D721Med (cell line): ENCODE data around the gene FAM3B.

Experiments used
- DNase-seq: peaks from one replicate; pipeline ENCODE4 v3.0.0; 2011; ENCODE audit warnings: low spot score; ENCODE audit not compliant: insufficient read length
- FAIRE-seq: peaks from 2 replicates; lab custom pipeline; 2011; peaks lifted over from hg19 to GRCh38; lab: Jason Lieb, UNC
- TF ChIP-seq, protein P1 (sequence below): IDR thresholded peaks from 2 replicates; pipeline ENCODE4 v1.5.1; 2012; ENCODE audit warnings: mild to moderate bottlenecking, control low read depth; ENCODE audit not compliant: insufficient read depth; ENCODE audit errors: missing control alignments

The FAM3B gene

DNA sequence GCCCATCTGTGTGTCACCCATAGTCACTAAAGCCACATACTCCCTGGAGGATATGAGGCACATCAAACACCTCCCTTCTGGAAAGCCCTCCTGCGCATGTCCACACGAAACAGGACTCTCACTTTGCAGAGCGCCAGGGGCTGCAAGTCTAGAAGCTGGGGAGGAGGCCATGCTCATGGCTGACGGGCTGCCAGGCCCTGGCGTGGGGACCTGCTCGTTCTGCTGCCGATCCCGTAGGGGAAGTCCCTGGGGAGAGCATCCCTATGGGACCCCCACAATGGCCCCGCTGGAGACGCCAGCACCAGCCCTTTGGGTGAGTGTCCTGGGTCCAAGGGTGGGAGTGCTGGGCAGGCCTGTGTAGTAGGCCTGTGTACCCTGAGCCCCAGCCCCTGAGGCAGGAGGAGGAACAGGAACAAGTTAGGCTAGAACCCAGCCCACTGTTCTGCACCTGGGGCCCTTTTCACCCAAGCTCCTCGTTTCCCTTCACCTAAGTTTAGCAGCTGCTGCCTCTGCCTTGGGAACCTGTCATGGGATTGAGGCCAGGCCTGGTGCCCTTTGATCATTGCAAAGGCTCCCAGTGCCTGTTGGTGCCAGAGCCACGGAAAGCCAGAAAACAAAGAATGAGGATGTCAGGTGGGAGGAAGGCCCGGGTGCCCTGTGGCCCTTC is 9.9 kb downstream of the FAM3B start:
- no peak for FAIRE-seq
- no peak for DNase-seq
- TF ChIP-seq, protein P1, sequence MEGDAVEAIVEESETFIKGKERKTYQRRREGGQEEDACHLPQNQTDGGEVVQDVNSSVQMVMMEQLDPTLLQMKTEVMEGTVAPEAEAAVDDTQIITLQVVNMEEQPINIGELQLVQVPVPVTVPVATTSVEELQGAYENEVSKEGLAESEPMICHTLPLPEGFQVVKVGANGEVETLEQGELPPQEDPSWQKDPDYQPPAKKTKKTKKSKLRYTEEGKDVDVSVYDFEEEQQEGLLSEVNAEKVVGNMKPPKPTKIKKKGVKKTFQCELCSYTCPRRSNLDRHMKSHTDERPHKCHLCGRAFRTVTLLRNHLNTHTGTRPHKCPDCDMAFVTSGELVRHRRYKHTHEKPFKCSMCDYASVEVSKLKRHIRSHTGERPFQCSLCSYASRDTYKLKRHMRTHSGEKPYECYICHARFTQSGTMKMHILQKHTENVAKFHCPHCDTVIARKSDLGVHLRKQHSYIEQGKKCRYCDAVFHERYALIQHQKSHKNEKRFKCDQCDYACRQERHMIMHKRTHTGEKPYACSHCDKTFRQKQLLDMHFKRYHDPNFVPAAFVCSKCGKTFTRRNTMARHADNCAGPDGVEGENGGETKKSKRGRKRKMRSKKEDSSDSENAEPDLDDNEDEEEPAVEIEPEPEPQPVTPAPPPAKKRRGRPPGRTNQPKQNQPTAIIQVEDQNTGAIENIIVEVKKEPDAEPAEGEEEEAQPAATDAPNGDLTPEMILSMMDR: no peak

DNA sequence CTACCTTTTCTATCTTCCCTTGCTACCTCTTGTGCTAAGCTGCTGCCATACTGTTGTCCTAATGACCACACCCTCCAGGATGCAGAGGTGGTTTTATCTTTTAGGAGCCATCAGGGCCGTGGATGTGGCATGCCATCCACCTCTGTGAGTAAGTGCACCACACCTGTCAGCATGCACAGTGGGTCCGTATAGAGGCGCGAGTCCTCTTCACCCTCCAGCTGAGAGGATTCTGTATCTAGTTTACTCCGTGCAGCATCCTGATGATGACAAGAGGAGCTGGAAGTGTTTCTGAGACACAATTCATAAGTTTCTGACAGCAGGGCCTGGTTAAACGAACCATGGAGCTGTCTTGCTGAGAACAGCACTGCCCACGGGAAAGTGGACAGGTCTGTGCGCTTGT is 11.2 kb downstream of the FAM3B start:
- TF ChIP-seq, protein P1: no peak
- FAIRE-seq (no peak), DNase-seq (no peak)

DNA sequence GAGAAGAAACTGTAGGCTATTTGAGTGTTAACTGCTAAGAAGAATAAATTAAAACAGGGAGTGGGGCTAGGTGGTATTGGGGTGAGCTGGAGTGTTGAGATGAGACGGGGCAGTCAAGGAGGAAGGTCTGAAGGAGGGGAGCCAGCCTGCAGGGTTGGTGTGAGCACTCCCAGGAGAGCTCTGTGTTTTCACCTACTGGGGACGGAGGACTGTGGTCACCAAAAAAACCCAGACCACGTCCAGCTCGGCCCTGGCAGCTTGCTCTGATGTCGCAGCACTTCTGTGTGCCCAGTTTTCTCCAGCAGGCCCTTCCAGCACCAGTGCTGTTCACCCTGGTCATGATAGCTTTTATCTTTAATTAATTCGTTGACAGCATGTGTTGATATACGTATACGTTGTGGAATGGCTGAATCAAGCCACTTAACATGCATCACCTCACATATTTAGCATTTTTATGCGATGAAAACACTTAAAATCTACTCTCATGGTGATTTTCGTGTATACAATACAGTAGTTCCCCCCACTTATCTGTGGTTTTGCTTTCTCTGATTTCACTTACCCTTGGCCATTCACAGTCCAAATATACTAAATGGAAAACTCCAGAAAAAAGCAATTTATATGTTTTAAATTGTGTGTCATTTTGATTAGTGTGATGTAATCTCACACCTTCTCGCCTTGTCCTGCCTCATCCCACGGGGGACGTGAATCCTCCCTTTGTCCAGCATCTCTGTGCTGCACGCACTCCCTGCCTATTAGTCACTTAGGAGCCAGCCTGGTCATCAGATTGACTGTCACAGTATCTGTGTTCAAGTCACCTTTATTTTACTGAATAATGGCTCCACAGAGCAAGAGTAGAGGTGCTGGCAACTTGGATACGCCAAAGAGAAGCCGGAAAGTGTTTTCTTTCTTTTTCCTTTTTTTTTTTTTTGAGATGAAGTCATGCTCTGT is 12.3 kb downstream of the FAM3B start:
- FAIRE-seq: no peak
- DNase-seq: no peak
- TF ChIP-seq, protein P1: no peak

DNA sequence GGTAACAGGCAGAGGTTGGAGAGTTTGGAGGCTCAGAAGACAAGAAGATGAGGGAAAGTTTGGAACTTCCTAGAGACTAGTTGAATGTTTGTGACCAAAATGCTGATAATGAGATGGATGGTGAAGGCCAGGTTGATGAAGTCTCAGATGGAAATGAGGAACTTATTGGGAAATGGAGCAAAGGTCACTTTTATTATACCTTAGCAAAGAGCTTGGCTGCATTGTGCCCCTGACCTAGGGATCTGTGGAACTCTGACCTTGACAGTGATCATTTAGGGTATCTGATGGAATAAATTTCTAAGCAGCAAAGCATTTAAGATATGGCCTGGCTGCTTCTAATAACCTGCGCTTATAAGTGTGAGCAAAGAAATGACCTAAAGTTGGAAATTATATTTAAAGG is 17.2 kb downstream of the FAM3B start:
- DNase-seq: no peak

DNA sequence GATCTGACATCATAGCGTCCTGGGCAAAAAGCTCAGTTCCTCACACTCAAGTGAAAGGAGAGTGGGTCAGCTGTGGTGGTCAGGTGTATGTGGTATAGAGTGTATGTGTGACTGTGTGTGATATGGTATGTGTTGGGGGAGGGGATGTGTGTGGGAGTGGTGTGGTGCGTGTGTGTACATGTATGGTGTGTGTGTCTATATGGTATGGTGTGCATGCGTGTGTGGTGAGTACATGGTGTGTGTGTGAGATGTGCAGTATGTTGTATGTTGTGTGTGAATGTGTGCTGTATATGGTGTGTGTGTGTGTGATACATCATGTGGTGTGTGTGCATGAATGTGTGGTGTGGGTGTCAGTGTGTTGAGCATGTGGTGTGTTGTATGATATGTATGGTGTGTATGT is 20.9 kb downstream of the FAM3B start:
- DNase-seq (no peak), FAIRE-seq (no peak)
- TF ChIP-seq, protein P1: no peak

More for the DNA sequence above, 17.2 kb downstream of the FAM3B start:
- FAIRE-seq: no peak
- TF ChIP-seq, protein P1: no peak

DNA sequence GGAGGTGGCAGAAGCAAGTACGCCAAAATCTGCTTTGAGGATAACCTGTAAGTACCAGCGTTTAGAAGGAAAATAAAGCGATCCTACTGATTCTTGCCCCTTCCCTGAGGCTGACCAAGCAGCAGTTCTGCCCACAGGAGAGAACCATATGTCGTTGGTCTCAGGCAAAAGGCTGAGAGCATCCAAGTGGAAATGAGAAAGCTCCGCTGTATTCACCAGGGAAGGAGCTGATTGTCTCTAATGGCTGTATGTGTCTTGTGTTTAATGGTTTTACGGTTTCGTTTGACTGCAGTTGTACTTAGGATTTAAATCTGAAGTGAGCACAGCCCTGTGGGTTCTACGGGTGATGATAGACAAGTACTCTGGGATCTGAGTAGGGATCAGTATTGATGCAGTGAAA is 21.9 kb downstream of the FAM3B start:
- FAIRE-seq (no peak), DNase-seq (no peak)
- TF ChIP-seq, protein P1: no peak
